ENCODE results near the gene EHD4.

Gene EHD4

DNA sequence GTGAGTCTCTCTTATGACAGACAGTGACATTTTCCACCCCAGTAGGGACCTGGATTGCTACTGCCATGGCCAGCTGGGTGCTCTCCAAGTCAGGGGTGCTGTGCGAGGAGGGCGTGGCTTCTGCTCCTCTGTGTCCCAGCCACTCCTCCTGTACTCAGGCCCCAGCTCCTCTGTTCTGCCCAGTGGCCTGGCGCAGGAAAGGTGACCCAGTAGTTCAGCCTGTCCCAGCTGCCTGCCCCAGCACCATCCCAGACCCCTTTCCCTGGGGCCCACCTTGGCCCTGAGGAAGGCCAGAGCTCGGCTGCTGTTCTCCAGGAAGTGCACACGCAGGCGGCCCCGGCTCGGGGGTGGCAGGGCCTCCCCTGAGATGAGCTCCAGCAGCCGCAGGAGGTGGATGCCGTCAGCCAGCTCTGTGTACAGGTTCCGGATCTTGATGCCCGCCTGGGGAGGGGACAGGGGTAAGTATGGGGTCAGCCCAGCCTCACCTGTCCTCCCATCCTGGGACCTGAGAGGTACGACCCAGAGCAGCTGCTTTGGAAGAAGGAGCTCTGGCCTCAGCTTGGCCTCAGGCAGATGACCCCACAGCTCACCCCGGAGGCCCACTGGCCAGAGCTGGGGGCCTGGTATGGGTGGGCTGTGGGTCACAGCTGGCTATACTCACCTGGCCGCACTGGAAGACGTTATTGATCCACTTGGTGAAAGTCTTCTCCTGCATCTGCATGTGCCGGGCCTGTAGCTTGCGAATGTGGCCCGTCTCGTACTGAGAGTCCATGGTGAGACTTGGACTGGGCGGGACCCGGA, 79.5 kb downstream of the EHD4 start:
- DNase-seq: peak; percentile 68

DNA sequence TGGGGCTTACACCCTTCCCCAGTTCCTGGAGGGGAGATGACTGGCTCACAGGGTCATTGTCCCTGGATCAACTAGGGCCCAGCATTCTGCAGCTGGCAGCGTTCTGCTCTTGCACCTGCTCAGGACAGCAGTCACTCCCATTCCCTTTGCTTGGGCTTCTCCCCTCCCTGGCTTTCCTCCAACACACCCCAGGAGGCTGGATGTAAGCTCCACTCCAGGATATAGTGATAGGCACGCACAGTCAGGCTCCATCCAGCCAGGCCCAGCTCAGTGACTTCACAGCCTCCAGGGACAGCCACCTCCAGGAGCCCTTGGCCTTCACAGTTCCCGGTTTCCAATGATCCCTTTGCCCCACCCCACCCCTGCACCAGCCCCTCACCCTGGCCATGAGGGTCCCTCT, 80.4 kb downstream of the EHD4 start:
- DNase-seq: no peak

- no peak for DNase-seq
These were observed 81.1 kb downstream of the EHD4 start for GRCh38 chr15:41891226-41891625.

GRCh38 chr15:41890050-41890690, 82.2 kb downstream of the EHD4 start:
- DNase-seq: no peak

DNA sequence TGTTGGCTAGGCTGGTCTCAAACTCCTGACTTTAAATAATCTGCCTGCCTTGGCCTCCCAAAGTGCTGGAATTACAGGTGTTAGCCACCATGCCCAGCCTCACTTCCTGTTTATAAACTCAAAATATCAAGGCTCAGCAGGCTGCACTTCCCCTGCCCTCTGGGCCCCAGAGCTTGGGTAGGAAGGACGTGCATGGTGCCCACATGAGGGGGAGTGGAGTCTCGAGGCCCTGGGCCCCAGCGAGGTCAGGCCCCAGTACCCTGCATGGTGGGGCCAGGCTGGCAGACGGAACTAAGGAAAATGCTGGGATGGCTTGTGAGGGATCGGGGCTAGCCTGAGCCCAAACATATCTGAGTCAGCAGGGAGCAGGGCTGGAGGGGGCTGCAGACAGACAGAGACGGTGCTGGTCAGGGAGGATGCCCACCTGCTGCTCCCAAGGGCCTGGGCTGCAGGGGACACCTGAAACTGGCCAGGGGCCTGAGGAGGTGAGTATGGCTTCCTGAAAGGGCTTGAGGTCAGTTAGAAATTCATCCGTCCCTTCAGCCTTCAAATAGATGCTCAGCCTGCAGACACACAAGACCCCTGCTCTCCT, 83.6 kb downstream of the EHD4 start:
- no peak for DNase-seq

- no peak for DNase-seq
These were observed 84.5 kb downstream of the EHD4 start for GRCh38 chr15:41887893-41888292.

GRCh38 chr15:41887161-41887560, 85.2 kb downstream of the EHD4 start:
- DNase-seq: no peak

GRCh38 chr15:41886741-41887140, 85.6 kb downstream of the EHD4 start:
- DNase-seq: no peak

DNA sequence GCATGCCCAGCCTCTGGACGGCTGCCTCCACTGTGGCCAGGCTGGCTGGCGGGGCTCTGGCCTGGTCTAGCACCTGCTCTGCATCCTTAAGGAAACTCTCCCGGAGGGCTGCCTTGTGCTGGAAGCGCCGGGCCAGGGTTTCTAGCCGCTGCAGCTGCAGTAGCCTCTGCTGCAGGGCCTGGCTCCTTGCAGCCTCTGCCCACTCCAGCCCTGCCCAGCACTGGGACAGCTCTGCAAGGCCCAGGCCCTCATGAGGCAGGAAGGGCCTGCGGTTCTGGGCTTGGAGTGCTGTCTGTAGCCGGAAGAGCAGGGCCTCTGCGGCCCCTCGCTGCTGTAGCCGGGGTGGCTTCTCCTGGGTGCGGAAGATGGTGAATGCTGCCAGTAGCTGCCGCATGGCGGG, 86.5 kb downstream of the EHD4 start:
- DNase-seq: no peak

GRCh38 chr15:41885321-41885720, 87.0 kb downstream of the EHD4 start:
- no peak for DNase-seq

DNA sequence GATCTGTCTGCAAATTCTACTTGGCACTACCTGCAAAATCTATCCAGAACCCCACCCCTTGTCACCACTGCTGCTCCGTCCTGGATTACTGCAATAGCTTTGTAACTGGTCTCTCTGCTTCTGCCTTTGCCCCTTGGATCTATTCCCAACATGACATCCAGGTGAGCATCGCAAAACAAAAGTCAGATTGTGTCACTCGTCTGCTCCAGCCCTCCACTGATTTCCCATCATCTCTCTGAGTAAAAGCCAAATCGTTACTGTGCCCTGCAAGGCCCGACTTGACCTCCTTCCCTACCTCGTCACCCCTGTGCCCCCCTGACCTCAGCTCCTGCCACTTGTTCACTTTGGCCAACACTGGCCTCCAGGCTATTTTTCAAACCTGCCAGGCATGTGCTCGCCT, 87.9 kb downstream of the EHD4 start:
- no peak for DNase-seq

GRCh38 chr15:41883484-41883825, 88.9 kb downstream of the EHD4 start:
- DNase-seq: no peak

- no peak for DNase-seq
These were observed 89.5 kb downstream of the EHD4 start for GRCh38 chr15:41882689-41883483.

GRCh38 chr15:41881920-41882688, 90.3 kb downstream of the EHD4 start:
- DNase-seq: no peak

DNA sequence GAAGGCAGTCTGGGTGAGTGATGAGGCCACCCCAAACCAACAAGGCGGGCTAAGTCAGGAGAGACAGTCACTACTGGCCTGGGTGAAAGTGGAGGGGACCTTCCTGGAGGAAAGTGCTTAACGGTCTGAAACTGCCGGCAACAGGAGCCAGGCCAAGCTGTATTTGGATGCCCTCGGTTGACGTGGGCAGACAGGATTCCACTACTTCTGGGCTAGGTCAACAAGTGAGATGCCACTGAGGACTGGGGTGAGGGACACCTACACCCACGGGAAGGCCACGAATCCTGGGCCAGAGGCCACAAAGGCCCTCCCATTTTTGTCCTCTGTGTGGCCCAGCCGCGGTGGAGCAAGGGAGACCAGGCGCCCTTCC, 90.8 kb downstream of the EHD4 start:
- DNase-seq: no peak

GRCh38 chr15:41881086-41881485, 91.3 kb downstream of the EHD4 start:
- DNase-seq: no peak

DNA sequence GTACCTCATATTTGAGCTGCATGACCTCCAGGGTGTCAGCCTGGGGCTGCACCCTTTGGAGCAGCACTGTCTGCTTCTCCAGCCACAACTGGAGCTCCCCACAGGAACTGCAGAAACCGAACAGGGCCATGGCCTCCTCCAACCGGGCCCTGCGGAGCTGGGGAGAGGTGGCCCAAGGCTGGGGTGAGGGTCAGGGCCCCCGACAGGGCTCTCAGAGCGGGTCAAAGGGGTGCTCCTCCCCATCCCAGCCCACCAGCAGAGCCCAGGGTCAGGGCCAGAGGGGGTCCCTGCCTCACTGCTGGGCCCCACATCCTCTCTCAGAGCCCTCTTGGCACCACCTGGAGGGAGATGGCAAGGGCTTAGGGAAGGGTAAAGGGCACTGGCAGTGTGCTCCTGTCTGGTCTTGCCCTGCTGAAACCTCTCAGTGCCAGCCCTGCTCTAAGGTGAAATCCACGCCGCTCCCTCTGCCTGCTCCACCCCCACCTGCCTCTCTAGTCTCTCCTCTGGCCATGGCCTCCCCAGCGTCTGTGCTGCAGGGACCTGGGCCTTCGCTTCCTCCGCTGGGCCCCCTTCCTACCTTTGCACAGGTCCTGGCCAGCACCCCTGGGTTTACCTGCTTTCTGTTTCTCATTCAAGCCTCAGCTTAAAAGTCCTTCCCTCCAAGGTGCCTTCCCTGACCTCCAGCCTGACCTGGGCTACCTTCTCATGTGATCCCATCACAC, 92.0 kb downstream of the EHD4 start:
- DNase-seq: no peak

DNA sequence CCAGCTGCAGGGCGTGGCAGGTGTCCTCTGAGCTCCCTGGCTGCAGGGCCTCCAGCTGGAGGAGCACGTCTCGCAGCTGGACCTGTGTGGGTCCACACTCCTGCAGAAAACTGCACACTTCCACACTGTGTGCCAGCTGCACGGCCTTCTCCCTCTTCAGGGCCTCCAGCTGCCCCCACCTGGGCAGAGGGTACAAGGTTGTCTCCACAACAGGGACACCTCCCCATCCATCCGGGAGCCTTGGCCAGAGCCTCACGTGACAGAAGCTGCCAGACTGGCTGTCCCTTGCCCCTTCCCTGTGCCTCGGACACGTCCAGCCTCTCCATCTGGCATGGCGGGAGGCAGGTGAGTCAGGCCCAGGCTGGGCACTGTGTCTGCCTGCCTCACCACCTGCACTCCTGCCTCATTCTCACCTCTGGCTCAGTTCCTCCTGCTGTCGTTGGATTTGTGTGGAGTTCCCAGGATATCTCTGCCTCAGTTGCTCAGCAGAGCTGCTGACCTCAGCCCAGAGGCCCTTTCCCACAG, 93.0 kb downstream of the EHD4 start:
- DNase-seq: no peak

DNA sequence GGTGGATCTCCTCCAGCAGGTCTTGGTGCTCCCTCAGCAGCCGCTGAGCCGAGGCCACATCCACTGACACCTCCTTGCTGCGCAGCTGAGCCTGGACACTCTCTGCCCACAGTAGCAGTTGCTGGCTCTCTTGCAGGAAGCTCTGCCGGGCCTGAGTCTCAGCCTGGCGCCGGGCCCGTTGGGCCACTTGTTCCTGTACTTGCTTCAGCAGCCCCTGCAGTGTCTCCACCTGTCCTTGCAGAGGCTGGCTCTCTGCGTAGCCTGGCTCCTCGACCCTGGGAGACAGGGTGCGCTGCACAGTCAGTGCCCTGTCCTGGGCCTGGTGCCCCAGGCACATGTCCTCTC, 94.0 kb downstream of the EHD4 start:
- no peak for DNase-seq

DNA sequence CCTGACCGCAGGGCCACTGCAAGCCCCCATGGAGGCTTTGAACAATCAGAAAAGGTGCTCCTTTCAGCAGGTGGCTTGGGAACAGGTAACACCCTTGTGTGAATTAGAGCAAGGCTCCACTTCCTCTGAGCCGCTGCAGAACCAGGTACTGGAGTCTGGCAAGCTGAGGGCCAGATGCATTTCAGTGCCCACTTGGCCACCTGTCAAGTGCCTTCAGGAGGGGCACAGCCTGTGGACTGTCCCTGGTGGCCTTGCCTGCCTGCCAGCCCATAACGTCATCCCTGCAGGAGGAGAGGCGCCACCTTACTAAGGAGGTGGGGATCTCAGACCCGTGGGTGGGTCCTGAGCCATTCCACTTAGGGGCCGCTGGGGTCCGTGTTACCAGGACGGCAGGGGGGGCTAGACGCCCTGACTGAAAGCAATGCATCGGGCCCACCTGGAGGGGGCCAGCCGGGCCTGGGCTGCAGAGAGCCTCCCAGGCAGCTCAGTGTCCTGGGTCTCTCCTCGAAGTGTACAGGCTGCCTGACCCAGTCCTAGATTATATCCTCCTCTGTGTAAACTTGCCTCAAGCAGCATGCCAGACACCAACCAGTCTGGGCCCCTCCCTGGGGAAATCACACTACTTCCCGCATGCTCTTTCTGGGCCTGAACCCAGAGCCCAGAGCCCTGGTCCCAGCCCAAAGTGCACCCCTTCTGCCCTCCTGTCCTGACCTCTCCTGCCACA, 94.6 kb downstream of the EHD4 start:
- DNase-seq: no peak

GRCh38 chr15:41876689-41877088, 95.7 kb downstream of the EHD4 start:
- no peak for DNase-seq
